ENCODE results near the gene ERC1. TPM values are rescaled to one million over a fixed set of nuclear protein-coding genes. Genes with fewer than 3 reads are reported as not detected.

Gene ERC1
- total and polyA plus RNA-seq, 4 donors, result 7.4 to 78.2 (median 39.8) TPM

- H3K27ac ChIP-seq (ENCODE audit: low read depth in 1 of 2, low read length in 1 of 2), result no peak overlapping the region
- no peak overlapping the region for H3K9ac ChIP-seq (ENCODE audit: insufficient read depth in 1 of 2, low read length in 2 of 2)
- WGBS, 2 donors, result 91 to 97% methylated on average over 12 of the region's 12 CpGs
- no peak overlapping the region for H3K4me3 ChIP-seq
- no peak for DNase-seq
- no peak for ATAC-seq (ENCODE audit: insufficient read depth, low FRiP score)
- peaks cover 0 to 2% (median 0%) of the 10 kb centered on the region in 5 donors for H3K4me1 ChIP-seq (ENCODE audit: control insufficient read depth in 5 of 5, insufficient read depth in 5 of 5, low read length in 5 of 5)
- TF ChIP-seq, protein P1, sequence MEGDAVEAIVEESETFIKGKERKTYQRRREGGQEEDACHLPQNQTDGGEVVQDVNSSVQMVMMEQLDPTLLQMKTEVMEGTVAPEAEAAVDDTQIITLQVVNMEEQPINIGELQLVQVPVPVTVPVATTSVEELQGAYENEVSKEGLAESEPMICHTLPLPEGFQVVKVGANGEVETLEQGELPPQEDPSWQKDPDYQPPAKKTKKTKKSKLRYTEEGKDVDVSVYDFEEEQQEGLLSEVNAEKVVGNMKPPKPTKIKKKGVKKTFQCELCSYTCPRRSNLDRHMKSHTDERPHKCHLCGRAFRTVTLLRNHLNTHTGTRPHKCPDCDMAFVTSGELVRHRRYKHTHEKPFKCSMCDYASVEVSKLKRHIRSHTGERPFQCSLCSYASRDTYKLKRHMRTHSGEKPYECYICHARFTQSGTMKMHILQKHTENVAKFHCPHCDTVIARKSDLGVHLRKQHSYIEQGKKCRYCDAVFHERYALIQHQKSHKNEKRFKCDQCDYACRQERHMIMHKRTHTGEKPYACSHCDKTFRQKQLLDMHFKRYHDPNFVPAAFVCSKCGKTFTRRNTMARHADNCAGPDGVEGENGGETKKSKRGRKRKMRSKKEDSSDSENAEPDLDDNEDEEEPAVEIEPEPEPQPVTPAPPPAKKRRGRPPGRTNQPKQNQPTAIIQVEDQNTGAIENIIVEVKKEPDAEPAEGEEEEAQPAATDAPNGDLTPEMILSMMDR (IDR thresholded peaks at IDR 0.05; ENCODE audit: control extremely low read depth, extremely low read depth), result no peak
- peaks cover 0 to 11% (median 6%) of the 10 kb centered on the region in 4 donors for H3K36me3 ChIP-seq (ENCODE audit: control insufficient read depth in 4 of 4, insufficient read depth in 4 of 4, low read length in 4 of 4)
- no peaks in the 10 kb centered on the region for H3K27me3 ChIP-seq (ENCODE audit: control insufficient read depth in 3 of 3, insufficient read depth in 3 of 3, low read length in 2 of 3)
- H3K9me3 ChIP-seq (ENCODE audit: control insufficient read depth in 4 of 4, insufficient read depth in 3 of 4, low read length in 3 of 4), result no peaks in the 10 kb centered on the region
Observed at GRCh38 chr12:1380171-1380851, 389.3 kb downstream of the ERC1 start.

DNA sequence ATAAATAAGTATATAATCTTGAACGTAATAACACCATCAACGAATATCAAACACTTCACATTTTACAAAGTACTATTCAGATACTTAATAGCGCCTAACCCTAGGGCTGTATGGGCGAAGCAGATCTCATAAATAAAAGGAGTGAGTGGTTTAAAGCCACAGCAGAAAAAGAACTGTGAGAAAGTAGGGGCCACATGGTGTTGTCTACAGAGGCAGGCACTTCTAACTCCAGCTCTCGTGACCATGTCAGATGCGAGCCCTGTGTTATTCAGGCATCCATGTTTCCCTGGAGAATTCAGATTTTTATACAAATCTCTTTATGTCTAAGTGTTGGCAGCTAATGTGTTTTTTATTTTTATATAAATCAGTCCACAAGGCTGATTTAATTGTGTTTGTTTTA, 391.1 kb downstream of the ERC1 start:
- Histone ChIP-seq H3K27ac (ENCODE audit: low read depth in 1 of 2, low read length in 1 of 2) (no peak overlapping the region), H3K27me3 (ENCODE audit: control insufficient read depth in 3 of 3, insufficient read depth in 3 of 3, low read length in 2 of 3) (no peaks in the 10 kb centered on the region), H3K9me3 (ENCODE audit: control insufficient read depth in 4 of 4, insufficient read depth in 3 of 4, low read length in 3 of 4) (no peaks in the 10 kb centered on the region), H3K9ac (ENCODE audit: insufficient read depth in 1 of 2, low read length in 2 of 2) (no peak overlapping the region), H3K4me3 (no peak overlapping the region), H3K4me1 (ENCODE audit: control insufficient read depth in 5 of 5, insufficient read depth in 5 of 5, low read length in 5 of 5) (peaks cover 0 to 2% (median 0%) of the 10 kb centered on the region in 5 donors), H3K36me3 (ENCODE audit: control insufficient read depth in 4 of 4, insufficient read depth in 4 of 4, low read length in 4 of 4) (peaks cover 2 to 6% (median 3%) of the 10 kb centered on the region in 4 donors)
- WGBS, 2 donors, result 81 to 88% methylated on average over 6 of the region's 6 CpGs
- no peak for ATAC-seq (ENCODE audit: insufficient read depth, low FRiP score)
- no peak for DNase-seq
- TF ChIP-seq, protein P1 (IDR thresholded peaks at IDR 0.05; ENCODE audit: control extremely low read depth, extremely low read depth), result no peak

GRCh38 chr12:1382826-1383225, 391.8 kb downstream of the ERC1 start:
- H3K27ac ChIP-seq (ENCODE audit: low read depth in 1 of 2, low read length in 1 of 2), result no peak overlapping the region
- no peaks in the 10 kb centered on the region for H3K27me3 ChIP-seq (ENCODE audit: control insufficient read depth in 3 of 3, insufficient read depth in 3 of 3, low read length in 2 of 3)
- DNase-seq (no peak), ATAC-seq (ENCODE audit: insufficient read depth, low FRiP score) (no peak)
- no peak overlapping the region for H3K4me3 ChIP-seq
- TF ChIP-seq, protein P1 (IDR thresholded peaks at IDR 0.05; ENCODE audit: control extremely low read depth, extremely low read depth), result no peak
- 62 to 79% methylated on average over 4 of the region's 4 CpGs for WGBS, 2 donors
- no peak overlapping the region for H3K9ac ChIP-seq (ENCODE audit: insufficient read depth in 1 of 2, low read length in 2 of 2)
- peaks cover 0 to 6% (median 3%) of the 10 kb centered on the region in 4 donors for H3K36me3 ChIP-seq (ENCODE audit: control insufficient read depth in 4 of 4, insufficient read depth in 4 of 4, low read length in 4 of 4)
- peaks cover 0 to 2% (median 0%) of the 10 kb centered on the region in 5 donors for H3K4me1 ChIP-seq (ENCODE audit: control insufficient read depth in 5 of 5, insufficient read depth in 5 of 5, low read length in 5 of 5)
- H3K9me3 ChIP-seq (ENCODE audit: control insufficient read depth in 4 of 4, insufficient read depth in 3 of 4, low read length in 3 of 4), result no peaks in the 10 kb centered on the region

Data from lung (tissue), 12 donors.